ENCODE results near the gene VPS13C.

Gene VPS13C

DNA sequence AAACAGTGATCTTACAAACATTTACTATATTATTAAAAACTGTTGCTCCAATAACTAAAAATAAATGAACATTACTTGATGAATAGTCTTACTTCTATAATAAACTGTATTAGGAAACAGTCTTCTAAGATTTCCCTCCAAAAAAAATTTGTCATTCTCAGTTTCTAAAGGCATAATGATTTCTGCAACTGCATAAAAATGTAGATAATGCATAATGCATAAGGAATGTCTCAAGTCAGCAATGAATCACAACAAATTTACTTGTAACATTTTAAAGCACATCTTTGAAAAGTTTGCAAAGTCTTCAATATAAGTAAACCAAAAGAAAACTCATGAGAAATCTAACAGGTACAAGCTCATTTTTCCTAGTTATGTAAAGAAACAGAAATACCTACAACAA lies 113.5 kb downstream of the VPS13C start:
- no peaks in the 10 kb centered on the region for H3K9me3 ChIP-seq (ENCODE audit: control insufficient read depth, insufficient read depth, low read length)
- no peaks in the 10 kb centered on the region for H3K9me2 ChIP-seq (replicated peaks; ENCODE audit: control insufficient read depth, low read length)
- TF ChIP-seq, protein P1, sequence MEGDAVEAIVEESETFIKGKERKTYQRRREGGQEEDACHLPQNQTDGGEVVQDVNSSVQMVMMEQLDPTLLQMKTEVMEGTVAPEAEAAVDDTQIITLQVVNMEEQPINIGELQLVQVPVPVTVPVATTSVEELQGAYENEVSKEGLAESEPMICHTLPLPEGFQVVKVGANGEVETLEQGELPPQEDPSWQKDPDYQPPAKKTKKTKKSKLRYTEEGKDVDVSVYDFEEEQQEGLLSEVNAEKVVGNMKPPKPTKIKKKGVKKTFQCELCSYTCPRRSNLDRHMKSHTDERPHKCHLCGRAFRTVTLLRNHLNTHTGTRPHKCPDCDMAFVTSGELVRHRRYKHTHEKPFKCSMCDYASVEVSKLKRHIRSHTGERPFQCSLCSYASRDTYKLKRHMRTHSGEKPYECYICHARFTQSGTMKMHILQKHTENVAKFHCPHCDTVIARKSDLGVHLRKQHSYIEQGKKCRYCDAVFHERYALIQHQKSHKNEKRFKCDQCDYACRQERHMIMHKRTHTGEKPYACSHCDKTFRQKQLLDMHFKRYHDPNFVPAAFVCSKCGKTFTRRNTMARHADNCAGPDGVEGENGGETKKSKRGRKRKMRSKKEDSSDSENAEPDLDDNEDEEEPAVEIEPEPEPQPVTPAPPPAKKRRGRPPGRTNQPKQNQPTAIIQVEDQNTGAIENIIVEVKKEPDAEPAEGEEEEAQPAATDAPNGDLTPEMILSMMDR (IDR thresholded peaks at IDR 0.05; ENCODE audit: low read depth, low read length, poor library complexity, severe bottlenecking): no peak
- no peak for TF ChIP-seq EZH2phosphoT487 (IDR thresholded peaks at IDR 0.05; ENCODE audit: borderline replicate concordance, low read length)
- H3K79me2 ChIP-seq (ENCODE audit: control insufficient read depth, low read length): no peaks in the 10 kb centered on the region
- no peak overlapping the region for H3K4me2 ChIP-seq (ENCODE audit: low read length)
- no peaks in the 10 kb centered on the region for H3F3A ChIP-seq (ENCODE audit: control insufficient read depth, insufficient read depth)
- H3K4me1 ChIP-seq (ENCODE audit: control insufficient read depth, low read length): no peaks in the 10 kb centered on the region
- H3K27me3 ChIP-seq (ENCODE audit: control insufficient read depth, low read length): no peaks in the 10 kb centered on the region
- no peak overlapping the region for H3K27ac ChIP-seq (ENCODE audit: low read depth, low read length)
- H3K36me3 ChIP-seq (ENCODE audit: control insufficient read depth, low read length): peaks cover 25% of the 10 kb centered on the region
- no peak overlapping the region for H3K4me3 ChIP-seq (ENCODE audit: low read length)
- no peaks in the 10 kb centered on the region for H4K20me1 ChIP-seq (ENCODE audit: control insufficient read depth, insufficient read depth, low read depth, low read length)

DNA sequence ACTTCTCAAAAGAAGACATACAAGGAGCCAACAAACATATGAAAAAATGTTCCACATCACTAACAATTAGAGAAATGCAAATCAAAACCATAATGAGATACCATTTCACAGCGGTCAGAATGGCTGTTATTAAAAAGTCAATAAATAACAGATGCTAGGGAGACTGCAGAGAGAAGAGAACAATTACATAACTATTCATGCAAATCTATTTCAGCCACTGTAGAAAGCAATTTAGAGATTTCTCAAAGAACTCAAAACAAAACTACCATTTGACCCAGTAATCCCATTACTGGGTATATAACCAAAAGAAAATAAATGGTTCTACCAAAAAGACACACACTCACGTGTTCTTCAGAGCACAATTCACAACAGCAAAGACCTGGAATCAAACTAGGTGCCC lies 116.3 kb downstream of the VPS13C start:
- Histone ChIP-seq H3F3A (ENCODE audit: control insufficient read depth, insufficient read depth) (no peaks in the 10 kb centered on the region), H3K27me3 (ENCODE audit: control insufficient read depth, low read length) (no peaks in the 10 kb centered on the region), H3K4me2 (ENCODE audit: low read length) (no peak overlapping the region), H4K20me1 (ENCODE audit: control insufficient read depth, insufficient read depth, low read depth, low read length) (no peaks in the 10 kb centered on the region), H3K4me3 (ENCODE audit: low read length) (no peak overlapping the region), H3K9me3 (ENCODE audit: control insufficient read depth, insufficient read depth, low read length) (no peaks in the 10 kb centered on the region), H3K79me2 (ENCODE audit: control insufficient read depth, low read length) (no peaks in the 10 kb centered on the region), H3K27ac (ENCODE audit: low read depth, low read length) (no peak overlapping the region), H3K36me3 (ENCODE audit: control insufficient read depth, low read length) (peaks cover 33% of the 10 kb centered on the region), H3K9me2 (replicated peaks; ENCODE audit: control insufficient read depth, low read length) (no peaks in the 10 kb centered on the region), H3K4me1 (ENCODE audit: control insufficient read depth, low read length) (no peaks in the 10 kb centered on the region)
- no peak for TF ChIP-seq EZH2phosphoT487 (IDR thresholded peaks at IDR 0.05; ENCODE audit: borderline replicate concordance, low read length)
- TF ChIP-seq, protein P1 (IDR thresholded peaks at IDR 0.05; ENCODE audit: low read depth, low read length, poor library complexity, severe bottlenecking): no peak

DNA sequence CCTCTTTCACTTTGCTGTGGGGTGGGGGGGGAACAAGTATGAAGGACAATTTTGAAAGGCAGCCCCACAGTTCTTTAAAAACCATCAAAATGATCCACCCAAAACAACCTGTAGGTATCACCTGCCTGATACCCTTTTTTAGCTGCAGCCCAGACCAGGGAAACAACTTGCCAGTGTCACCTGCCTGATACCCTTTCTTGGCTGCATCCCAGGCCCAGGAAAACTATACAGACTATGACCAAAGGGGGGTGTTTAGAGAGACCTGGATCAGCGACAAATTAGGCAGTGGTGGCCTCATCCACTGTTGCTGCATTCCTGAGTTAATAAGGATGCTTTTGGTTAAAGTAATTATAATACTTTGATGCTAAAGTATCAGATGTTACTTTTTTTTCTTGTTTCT lies 122.0 kb downstream of the VPS13C start:
- TF ChIP-seq EZH2phosphoT487 (IDR thresholded peaks at IDR 0.05; ENCODE audit: borderline replicate concordance, low read length): no peak
- TF ChIP-seq, protein P1 (IDR thresholded peaks at IDR 0.05; ENCODE audit: low read depth, low read length, poor library complexity, severe bottlenecking): no peak
- Histone ChIP-seq H3K4me2 (ENCODE audit: low read length) (no peak overlapping the region), H3K27me3 (ENCODE audit: control insufficient read depth, low read length) (no peaks in the 10 kb centered on the region), H3K36me3 (ENCODE audit: control insufficient read depth, low read length) (peaks cover 15% of the 10 kb centered on the region), H3K9me2 (replicated peaks; ENCODE audit: control insufficient read depth, low read length) (no peaks in the 10 kb centered on the region), H3K79me2 (ENCODE audit: control insufficient read depth, low read length) (no peaks in the 10 kb centered on the region), H3K27ac (ENCODE audit: low read depth, low read length) (no peak overlapping the region), H4K20me1 (ENCODE audit: control insufficient read depth, insufficient read depth, low read depth, low read length) (no peaks in the 10 kb centered on the region), H3K4me1 (ENCODE audit: control insufficient read depth, low read length) (no peaks in the 10 kb centered on the region), H3F3A (ENCODE audit: control insufficient read depth, insufficient read depth) (no peaks in the 10 kb centered on the region), H3K4me3 (ENCODE audit: low read length) (no peak overlapping the region), H3K9me3 (ENCODE audit: control insufficient read depth, insufficient read depth, low read length) (no peaks in the 10 kb centered on the region)
